BLaER1 (cell line): Measurements from ENCODE around the gene ZFP92.
"Not testable (repeated sequence)": the region's sequence is repeated elsewhere in the genome, so short reads cannot be mapped to it uniquely, and the experiment has no call there.

Experiments used
- H3K27ac ChIP-seq: shearing (Covaris generic); formaldehyde crosslinking; 2 replicates; pipeline ENCODE4 v1.8.1; 2022
- H3K27me3 ChIP-seq: shearing (Covaris generic); formaldehyde crosslinking; 2 replicates; pipeline ENCODE4 v1.8.1; 2022
- H3K36me3 ChIP-seq: shearing (Covaris generic); formaldehyde crosslinking; 2 replicates; pipeline ENCODE4 v1.8.1; 2022
- H3K4me1 ChIP-seq: shearing (Covaris generic); formaldehyde crosslinking; 2 replicates; pipeline ENCODE4 v1.8.1; 2022
- H3K4me2 ChIP-seq: shearing (Covaris generic); formaldehyde crosslinking; 2 replicates; pipeline ENCODE4 v1.8.1; 2022
- H3K4me3 ChIP-seq: shearing (Covaris generic); formaldehyde crosslinking; 2 replicates; pipeline ENCODE4 v1.8.1; 2022
- H3K9ac ChIP-seq: shearing (Covaris generic); formaldehyde crosslinking; 2 replicates; pipeline ENCODE4 v1.8.1; 2022
- H3K9me3 ChIP-seq: shearing (Covaris generic); formaldehyde crosslinking; 2 replicates; pipeline ENCODE4 v1.8.1; 2022
- H4K20me1 ChIP-seq: shearing (Covaris generic); formaldehyde crosslinking; 2 replicates; pipeline ENCODE4 v1.8.1; 2022
- Cebpa-rat ChIP-seq: shearing (Covaris generic); IDR thresholded peaks from 2 replicates; pipeline ENCODE4 v1.8.1; 2022

ZFP92 gene

GRCh38 chrX:153386097-153386496 is 25.2 kb upstream of the ZFP92 start:
- Histone ChIP-seq H4K20me1 (peaks cover 2% of the 10 kb centered on the region; the same call in 1 of the 2 replicates), H3K27me3 (no peaks in the 10 kb centered on the region; the same call in 1 of the 2 replicates), H3K27ac (no peak overlapping the region), H3K4me2 (no peak overlapping the region), H3K9ac (no peak overlapping the region), H3K36me3 (no peaks in the 10 kb centered on the region), H3K4me3 (no peak overlapping the region), H3K9me3 (peaks cover 35% of the 10 kb centered on the region), H3K4me1 (0 out of 2 replicates have a peak, but pooled peaks cover 12% of the 10 kb centered on the region)
- no peak for TF ChIP-seq Cebpa-rat

GRCh38 chrX:153387345-153387744 is 23.9 kb upstream of the ZFP92 start:
- no peak for TF ChIP-seq Cebpa-rat
- Histone ChIP-seq H3K4me1 (no peaks in the 10 kb centered on the region), H3K9me3 (peaks cover 47% of the 10 kb centered on the region), H3K27me3 (no peaks in the 10 kb centered on the region), H3K27ac (no peak overlapping the region), H3K9ac (no peak overlapping the region), H3K36me3 (no peaks in the 10 kb centered on the region), H3K4me3 (no peak overlapping the region), H3K4me2 (no peak overlapping the region), H4K20me1 (no peaks in the 10 kb centered on the region)

GRCh38 chrX:153387987-153388721 is 23.1 kb upstream of the ZFP92 start:
- H3K9ac ChIP-seq: no peak overlapping the region
- TF ChIP-seq Cebpa-rat: no peak
- H3K27me3 ChIP-seq: no peaks in the 10 kb centered on the region
- no peak overlapping the region for H3K27ac ChIP-seq
- no peaks in the 10 kb centered on the region for H3K36me3 ChIP-seq
- no peak overlapping the region for H3K4me2 ChIP-seq
- H3K4me1 ChIP-seq: no peaks in the 10 kb centered on the region
- H4K20me1 ChIP-seq: no peaks in the 10 kb centered on the region
- peaks cover 48% of the 10 kb centered on the region for H3K9me3 ChIP-seq
- H3K4me3 ChIP-seq: no peak overlapping the region

GRCh38 chrX:153388722-153389459 is 22.4 kb upstream of the ZFP92 start:
- Histone ChIP-seq H3K4me1 (peaks cover 2% of the 10 kb centered on the region), H3K9me3 (peaks cover 41% of the 10 kb centered on the region), H4K20me1 (no peaks in the 10 kb centered on the region), H3K27ac (no peak overlapping the region), H3K36me3 (no peaks in the 10 kb centered on the region), H3K4me2 (no peak overlapping the region), H3K9ac (no peak overlapping the region), H3K4me3 (no peak overlapping the region), H3K27me3 (no peaks in the 10 kb centered on the region)
- no peak for TF ChIP-seq Cebpa-rat

GRCh38 chrX:153389460-153389768 is 21.9 kb upstream of the ZFP92 start:
- H3K27me3 ChIP-seq, H4K20me1 ChIP-seq, H3K4me3 ChIP-seq, H3K4me2 ChIP-seq, H3K27ac ChIP-seq, H3K9ac ChIP-seq, H3K36me3 ChIP-seq, H3K4me1 ChIP-seq: not testable (repeated sequence)
- peaks cover 39% of the 10 kb centered on the region for H3K9me3 ChIP-seq

- Histone ChIP-seq H3K36me3 (no peaks in the 10 kb centered on the region), H3K4me2 (no peak overlapping the region), H3K4me1 (peaks cover 38% of the 10 kb centered on the region), H3K27ac (no peak overlapping the region), H3K27me3 (0 out of 2 replicates have a peak, but pooled peaks cover 3% of the 10 kb centered on the region), H4K20me1 (no peaks in the 10 kb centered on the region; the same call in 1 of the 2 replicates), H3K9ac (no peak overlapping the region), H3K9me3 (peaks cover 39% of the 10 kb centered on the region), H3K4me3 (no peak overlapping the region)
- TF ChIP-seq Cebpa-rat: no peak
Observed at GRCh38 chrX:153392642-153393321, 18.5 kb upstream of the ZFP92 start.

- no peak overlapping the region for H3K27ac ChIP-seq
- peaks cover 40% of the 10 kb centered on the region for H3K4me1 ChIP-seq
- H3K9me3 ChIP-seq: peaks cover 35% of the 10 kb centered on the region
- H3K4me2 ChIP-seq: peak overlapping the region; percentile 74
- H3K36me3 ChIP-seq: no peaks in the 10 kb centered on the region
- no peaks in the 10 kb centered on the region; the same call in 1 of the 2 replicates for H4K20me1 ChIP-seq
- TF ChIP-seq Cebpa-rat: no peak
- no peak overlapping the region for H3K4me3 ChIP-seq
- no peak overlapping the region for H3K9ac ChIP-seq
- 0 out of 2 replicates have a peak, but pooled peaks cover 3% of the 10 kb centered on the region for H3K27me3 ChIP-seq
Observed at GRCh38 chrX:153394612-153395011, 16.7 kb upstream of the ZFP92 start.

- peaks cover 46% of the 10 kb centered on the region for H3K4me1 ChIP-seq
- peaks cover 24% of the 10 kb centered on the region for H3K9me3 ChIP-seq
- H3K27ac ChIP-seq: 0 out of 2 replicates have a peak overlapping the region, but pooled peaks have one; percentile 4
- H3K4me2 ChIP-seq: peak overlapping the region; percentile 74
- H4K20me1 ChIP-seq: no peaks in the 10 kb centered on the region; the same call in 1 of the 2 replicates
- H3K9ac ChIP-seq: no peak overlapping the region
- no peak overlapping the region for H3K4me3 ChIP-seq
- 0 out of 2 replicates have a peak, but pooled peaks cover 3% of the 10 kb centered on the region for H3K27me3 ChIP-seq
- H3K36me3 ChIP-seq: no peaks in the 10 kb centered on the region
- no peak for TF ChIP-seq Cebpa-rat
Observed at GRCh38 chrX:153395613-153396319, 15.5 kb upstream of the ZFP92 start.

GRCh38 chrX:153396320-153397195 is 14.7 kb upstream of the ZFP92 start:
- Histone ChIP-seq H3K36me3 (no peaks in the 10 kb centered on the region), H3K4me3 (no peak overlapping the region)
- TF ChIP-seq Cebpa-rat: no peak

More at GRCh38 chrX:153396320-153397195, 14.7 kb upstream of the ZFP92 start:
- Histone ChIP-seq H3K9me3 (peaks cover 24% of the 10 kb centered on the region), H3K9ac (no peak overlapping the region), H4K20me1 (no peaks in the 10 kb centered on the region; the same call in 1 of the 2 replicates), H3K27ac (no peak overlapping the region), H3K4me1 (peaks cover 46% of the 10 kb centered on the region), H3K4me2 (peak overlapping the region; percentile 74), H3K27me3 (0 out of 2 replicates have a peak, but pooled peaks cover 3% of the 10 kb centered on the region)
